HG03097 (cell line): ENCODE measurements around the gene B3GNT5.

ENCODE experiments used
- ATAC-seq: cut with Tn5 transposase; IDR thresholded peaks from one replicate; pipeline ENCODE4 v1.9.1; 2021; ENCODE audit not compliant: unreplicated experiment, low FRiP score

B3GNT5 gene

GRCh38 chr3:183252973-183253527, at the start of gene B3GNT5:
Gene B3GNT5, plus strand, starts transcription at chr3:183253253. Its CDS starts 16,546 bp downstream, at chr3:183269799.
- no peak for ATAC-seq

GRCh38 chr3:183203670-183204069, 49.4 kb upstream of the B3GNT5 start:
- ATAC-seq: no peak

GRCh38 chr3:183208260-183208659, 44.8 kb upstream of the B3GNT5 start:
- no peak for ATAC-seq

- no peak for ATAC-seq
These were observed 44.3 kb upstream of the B3GNT5 start for GRCh38 chr3:183208800-183209199.

GRCh38 chr3:183210341-183210740, 42.7 kb upstream of the B3GNT5 start:
- ATAC-seq: no peak

GRCh38 chr3:183210862-183211341, 42.2 kb upstream of the B3GNT5 start:
- ATAC-seq: no peak

- ATAC-seq: no peak
These were observed 41.7 kb upstream of the B3GNT5 start for GRCh38 chr3:183211352-183211751.

GRCh38 chr3:183212096-183212495, 41.0 kb upstream of the B3GNT5 start:
- ATAC-seq: no peak

- no peak for ATAC-seq
These were observed 40.5 kb upstream of the B3GNT5 start for GRCh38 chr3:183212565-183212964.

- no peak for ATAC-seq
These were observed 39.4 kb upstream of the B3GNT5 start for GRCh38 chr3:183213415-183214276.

GRCh38 chr3:183214277-183214612, 38.8 kb upstream of the B3GNT5 start:
- no peak for ATAC-seq

GRCh38 chr3:183215591-183216202, 37.4 kb upstream of the B3GNT5 start:
- no peak for ATAC-seq

- no peak for ATAC-seq
These were observed 35.3 kb upstream of the B3GNT5 start for GRCh38 chr3:183217548-183218332.

GRCh38 chr3:183218826-183219225, 34.2 kb upstream of the B3GNT5 start:
- ATAC-seq: no peak

GRCh38 chr3:183220828-183221227, 32.2 kb upstream of the B3GNT5 start:
- ATAC-seq: no peak

- ATAC-seq: no peak
These were observed 30.3 kb upstream of the B3GNT5 start for GRCh38 chr3:183222631-183223235.

GRCh38 chr3:183224180-183224970, 28.7 kb upstream of the B3GNT5 start:
- no peak for ATAC-seq

- ATAC-seq: no peak
These were observed 26.6 kb upstream of the B3GNT5 start for GRCh38 chr3:183226333-183226890.

- ATAC-seq: no peak
These were observed 25.5 kb upstream of the B3GNT5 start for GRCh38 chr3:183227586-183227985.
